HG02870 (cell line): ENCODE measurements around the gene TMEM200C.

ENCODE experiments used
- ATAC-seq: cut with Tn5 transposase; IDR thresholded peaks from one replicate; pipeline ENCODE4 v1.9.1; 2021; ENCODE audit warnings: mild to moderate bottlenecking, moderate library complexity; ENCODE audit not compliant: unreplicated experiment

The TMEM200C gene

GRCh38 chr18:5839102-5839501 lies 56.2 kb downstream of the TMEM200C start:
- ATAC-seq: no peak
